Measurements from ENCODE around the gene NOL7. TPM values are rescaled to one million over a fixed set of nuclear protein-coding genes. Genes with fewer than 3 reads are reported as not detected.

The NOL7 gene
- total RNA-seq, 6 donors from 2014 or later, result 47.0 to 102 (median 84.7) TPM

DNA sequence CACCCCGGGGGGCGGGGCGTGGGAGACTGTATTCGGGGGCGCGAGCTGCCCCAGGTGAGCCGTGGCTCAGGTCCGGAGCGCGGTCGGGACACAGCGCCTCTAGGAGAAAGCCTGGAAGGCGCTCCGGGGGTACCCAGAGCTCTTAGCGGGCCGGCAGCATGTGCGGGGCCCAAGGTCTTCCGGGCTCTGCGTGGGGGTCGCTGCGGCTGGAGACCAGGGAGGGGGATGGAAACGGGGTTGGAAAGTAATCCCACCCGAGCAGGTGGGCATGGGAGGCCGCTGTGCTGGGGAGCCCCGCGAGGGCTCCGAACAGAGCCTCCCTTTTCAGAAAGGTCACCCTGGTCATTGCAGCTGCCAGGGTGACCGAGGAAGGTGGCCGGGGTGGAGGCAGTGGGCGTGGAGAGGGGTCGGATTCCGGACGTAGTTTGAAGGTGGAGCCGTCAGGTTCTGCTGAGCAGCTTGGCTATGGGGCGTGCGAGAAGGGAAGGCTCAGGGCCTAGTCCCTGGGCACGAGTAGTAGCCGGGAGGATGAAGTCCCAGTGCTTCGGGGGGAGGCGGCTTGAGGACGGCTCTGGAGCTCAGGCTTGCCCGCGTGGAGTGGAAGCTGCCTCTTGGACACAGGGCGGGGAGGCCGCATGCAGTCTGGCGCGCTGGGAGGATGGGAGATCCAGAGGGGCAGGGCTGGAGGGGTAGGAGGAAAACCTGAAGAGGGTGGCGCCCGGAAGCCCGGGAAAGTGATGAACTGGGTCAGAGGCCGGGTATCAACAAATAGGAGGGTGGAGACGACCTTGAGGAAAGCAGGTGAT, 40.4 kb upstream of the NOL7 start, which contains the start of gene SIRT5:
SIRT5 (plus strand) TSS at position 31 of the 806 bp plus-strand sequence. CDS start 9,510 bp downstream, outside the sequence.
- TF ChIP-seq POLR2AphosphoS5 (IDR thresholded peaks at IDR 0.05) (peak; percentile 66 to 79), EP300 (IDR thresholded peaks at IDR 0.05) (peak in 1 of 4 donors; percentile 29), POLR2A (IDR thresholded peaks at IDR 0.05) (peak; percentile 52 to 90 (median 66))
- TF ChIP-seq, protein P1, sequence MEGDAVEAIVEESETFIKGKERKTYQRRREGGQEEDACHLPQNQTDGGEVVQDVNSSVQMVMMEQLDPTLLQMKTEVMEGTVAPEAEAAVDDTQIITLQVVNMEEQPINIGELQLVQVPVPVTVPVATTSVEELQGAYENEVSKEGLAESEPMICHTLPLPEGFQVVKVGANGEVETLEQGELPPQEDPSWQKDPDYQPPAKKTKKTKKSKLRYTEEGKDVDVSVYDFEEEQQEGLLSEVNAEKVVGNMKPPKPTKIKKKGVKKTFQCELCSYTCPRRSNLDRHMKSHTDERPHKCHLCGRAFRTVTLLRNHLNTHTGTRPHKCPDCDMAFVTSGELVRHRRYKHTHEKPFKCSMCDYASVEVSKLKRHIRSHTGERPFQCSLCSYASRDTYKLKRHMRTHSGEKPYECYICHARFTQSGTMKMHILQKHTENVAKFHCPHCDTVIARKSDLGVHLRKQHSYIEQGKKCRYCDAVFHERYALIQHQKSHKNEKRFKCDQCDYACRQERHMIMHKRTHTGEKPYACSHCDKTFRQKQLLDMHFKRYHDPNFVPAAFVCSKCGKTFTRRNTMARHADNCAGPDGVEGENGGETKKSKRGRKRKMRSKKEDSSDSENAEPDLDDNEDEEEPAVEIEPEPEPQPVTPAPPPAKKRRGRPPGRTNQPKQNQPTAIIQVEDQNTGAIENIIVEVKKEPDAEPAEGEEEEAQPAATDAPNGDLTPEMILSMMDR (IDR thresholded peaks at IDR 0.05), result peak in 4 of 6 experiments; percentile 68 to 75 (median 74)
- WGBS, 2 donors, result 1% methylated on average over 25 to 41 of the region's 52 CpGs
- peaks cover 8 to 18% (median 15%) of the 10 kb centered on the region in 4 donors for H3K4me1 ChIP-seq
- H3K9me3 ChIP-seq, result no peaks in the 10 kb centered on the region
- H3K27me3 ChIP-seq, result no peaks in the 10 kb centered on the region
- no peaks in the 10 kb centered on the region for H3K36me3 ChIP-seq
- ATAC-seq (ENCODE audit: low FRiP score in 2 of 2) (peak; percentile 83 to 95), DNase-seq (peak; percentile 89)
- H3K27ac ChIP-seq, result peak within 1 kb of the TSS; percentile 93 to 99 (median 99)
- peak within 1 kb of the TSS; percentile 75 to 91 (median 88) for H3K4me3 ChIP-seq

DNA sequence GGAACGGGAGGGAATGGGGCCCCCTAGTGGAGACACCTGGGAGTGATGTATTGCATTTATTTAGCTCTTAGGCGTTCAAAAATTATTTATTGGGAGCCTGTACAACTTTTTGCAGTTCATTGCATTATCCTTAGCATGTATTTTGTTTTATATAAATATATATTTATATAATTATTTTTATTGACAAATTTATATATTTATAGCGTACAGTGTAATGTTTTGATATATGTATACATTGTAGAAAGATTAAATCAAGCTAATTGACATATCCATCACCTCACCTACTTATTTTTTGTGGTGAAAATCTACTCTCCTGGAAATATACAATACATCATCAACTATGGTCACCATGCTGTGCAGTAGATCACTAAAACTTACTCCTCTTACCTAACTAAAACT, 39.8 kb upstream of the NOL7 start:
- H3K9me3 ChIP-seq, result no peaks in the 10 kb centered on the region
- H3K36me3 ChIP-seq, result no peaks in the 10 kb centered on the region
- peak overlapping the region in 3 of 4 donors; percentile 75 to 89 (median 86) for H3K4me3 ChIP-seq
- DNase-seq, result no peak
- H3K27me3 ChIP-seq, result no peaks in the 10 kb centered on the region
- no peak for TF ChIP-seq POLR2A (IDR thresholded peaks at IDR 0.05)
- no peak for TF ChIP-seq POLR2AphosphoS5 (IDR thresholded peaks at IDR 0.05)
- TF ChIP-seq, protein P1 (IDR thresholded peaks at IDR 0.05), result peak in 2 of 6 experiments; percentile 78 to 83
- no peak for TF ChIP-seq EP300 (IDR thresholded peaks at IDR 0.05)
- H3K27ac ChIP-seq, result peak overlapping the region; percentile 93 to 99 (median 99)
- peaks cover 8 to 18% (median 15%) of the 10 kb centered on the region in 4 donors for H3K4me1 ChIP-seq
- ATAC-seq (ENCODE audit: low FRiP score in 2 of 2), result no peak
- WGBS, 2 donors, result 23% methylated on average over 3 of the region's 3 CpGs

DNA sequence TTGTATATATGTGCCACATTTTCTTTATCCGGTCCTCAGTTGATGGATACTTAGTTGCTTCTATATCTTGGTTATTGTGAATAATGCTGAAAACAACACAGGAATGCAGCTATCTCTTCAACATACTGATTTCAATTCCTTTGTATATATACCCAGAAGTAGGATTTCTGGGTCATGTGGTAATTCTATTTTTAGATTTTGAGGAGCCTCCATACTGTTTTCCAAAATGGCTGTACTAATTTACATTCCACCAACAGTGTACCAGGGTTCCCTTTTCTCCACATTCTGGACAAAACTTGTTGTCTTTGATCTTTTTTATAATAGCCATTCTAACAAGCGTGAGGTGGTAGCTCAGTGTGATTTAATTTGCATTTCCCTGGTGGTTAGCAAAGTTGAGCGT, 39.1 kb upstream of the NOL7 start:
- DNase-seq, result no peak
- TF ChIP-seq EP300 (IDR thresholded peaks at IDR 0.05) (no peak), POLR2AphosphoS5 (IDR thresholded peaks at IDR 0.05) (no peak), POLR2A (IDR thresholded peaks at IDR 0.05) (no peak)
- TF ChIP-seq, protein P1 (IDR thresholded peaks at IDR 0.05), result no peak
- H3K27me3 ChIP-seq, result no peaks in the 10 kb centered on the region
- H3K4me1 ChIP-seq, result peaks cover 8 to 18% (median 15%) of the 10 kb centered on the region in 4 donors
- WGBS, 2 donors, result 92 to 96% methylated on average over 3 of the region's 3 CpGs
- peak overlapping the region in 3 of 4 donors; percentile 6 to 99 (median 59) for H3K27ac ChIP-seq
- H3K4me3 ChIP-seq, result no peak overlapping the region
- peaks cover 0 to 3% (median 0%) of the 10 kb centered on the region in 4 donors for H3K36me3 ChIP-seq
- H3K9me3 ChIP-seq, result no peaks in the 10 kb centered on the region
- ATAC-seq (ENCODE audit: low FRiP score in 2 of 2), result no peak

DNA sequence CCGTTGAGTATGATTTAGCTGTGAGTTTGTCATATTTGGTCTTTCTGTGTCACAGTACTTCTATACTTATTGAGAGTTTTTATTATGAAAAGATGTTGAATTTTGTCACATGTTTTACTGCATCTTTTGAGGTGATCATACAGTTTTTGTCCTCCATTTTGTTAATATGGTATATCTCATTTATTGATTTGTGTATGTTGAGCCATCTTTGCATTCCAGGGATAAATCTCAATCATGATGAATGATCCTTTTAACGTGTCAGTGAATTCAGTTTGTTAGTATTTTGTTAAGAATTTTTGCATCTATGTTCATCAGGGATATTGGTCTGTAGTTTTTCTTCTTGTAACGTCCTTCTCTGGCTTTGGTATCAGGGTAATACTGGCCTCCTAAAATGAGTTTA, 37.2 kb upstream of the NOL7 start:
- WGBS, 2 donors, result 85 to 87% methylated on average over 3 of the region's 3 CpGs
- H3K27me3 ChIP-seq, result no peaks in the 10 kb centered on the region
- ATAC-seq (ENCODE audit: low FRiP score in 2 of 2) (no peak), DNase-seq (no peak)
- no peak overlapping the region for H3K4me3 ChIP-seq
- no peaks in the 10 kb centered on the region for H3K9me3 ChIP-seq
- peaks cover 0 to 8% (median 0%) of the 10 kb centered on the region in 4 donors for H3K36me3 ChIP-seq
- no peak overlapping the region for H3K27ac ChIP-seq
- TF ChIP-seq POLR2A (IDR thresholded peaks at IDR 0.05) (no peak), EP300 (IDR thresholded peaks at IDR 0.05) (no peak), POLR2AphosphoS5 (IDR thresholded peaks at IDR 0.05) (no peak)
- TF ChIP-seq, protein P1 (IDR thresholded peaks at IDR 0.05), result no peak
- peaks cover 8 to 17% (median 14%) of the 10 kb centered on the region in 4 donors for H3K4me1 ChIP-seq
